COLO668 (cell line): ENCODE results near the gene SUMF1.
"Not testable (repeated sequence)": the region's sequence is repeated elsewhere in the genome, so short reads cannot be mapped to it uniquely, and the experiment has no call there.

Experiments
- DNase-seq: peaks from one replicate; lab custom pipeline; 2025; ENCODE audit not compliant: unreplicated experiment; lab: John Stamatoyannopoulos, UW

The SUMF1 gene

GRCh38 chr3:4340411-4341335, 126.4 kb downstream of the SUMF1 start:
- DNase-seq, result no peak

DNA sequence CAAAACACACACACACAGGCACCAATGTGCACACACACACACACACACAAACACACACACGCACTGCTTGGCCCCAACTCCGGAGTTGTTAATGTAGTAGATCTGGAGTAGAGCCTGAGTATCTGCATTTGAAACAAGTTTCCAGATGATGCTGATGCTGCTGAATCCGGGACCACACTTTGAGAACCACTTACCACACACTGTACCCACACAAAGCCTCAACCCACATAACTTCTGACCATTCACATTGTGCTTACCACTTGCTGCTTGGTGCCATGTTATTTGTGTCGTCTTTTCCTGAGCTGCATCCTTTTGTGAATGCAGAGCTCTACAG, 127.0 kb downstream of the SUMF1 start:
- DNase-seq, result no peak

- no peak for DNase-seq
These were observed 128.3 kb downstream of the SUMF1 start for GRCh38 chr3:4338751-4339150.

DNA sequence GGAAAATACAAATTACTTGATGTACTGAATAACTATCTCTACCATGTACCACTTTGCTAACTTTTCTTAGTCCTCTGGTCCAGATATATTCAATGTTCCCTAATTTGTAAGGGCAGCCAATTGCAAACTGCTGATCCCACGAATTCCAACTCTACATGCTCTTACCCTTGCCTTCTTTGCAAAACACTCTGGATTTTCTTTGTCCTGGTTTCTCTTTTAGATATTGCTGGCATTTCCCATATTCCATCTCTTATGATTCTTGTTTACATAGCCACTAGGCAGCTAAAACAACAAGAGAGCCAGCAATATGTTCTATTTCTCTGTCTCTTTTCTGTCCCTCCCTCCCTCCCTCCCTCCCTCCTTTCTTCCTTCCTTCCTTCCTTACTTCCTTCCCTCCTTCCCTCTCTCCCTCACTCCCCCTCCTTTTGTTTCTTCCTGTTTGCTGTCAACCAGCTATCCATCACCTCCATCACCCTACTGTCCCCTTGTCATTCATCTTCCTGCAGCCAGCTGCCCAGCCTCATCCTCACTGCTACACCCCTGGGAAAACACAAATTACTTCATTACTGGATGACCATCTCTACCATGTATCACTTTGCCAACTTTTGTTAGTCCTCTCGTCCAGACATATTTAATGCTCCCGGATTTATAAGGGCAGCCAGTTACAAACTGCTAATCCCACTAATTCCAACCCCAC, 130.1 kb downstream of the SUMF1 start:
- no peak for DNase-seq

- no peak for DNase-seq
These were observed 131.1 kb downstream of the SUMF1 start for GRCh38 chr3:4335840-4336562.

GRCh38 chr3:4334548-4334947, 132.5 kb downstream of the SUMF1 start:
- DNase-seq, result no peak

DNA sequence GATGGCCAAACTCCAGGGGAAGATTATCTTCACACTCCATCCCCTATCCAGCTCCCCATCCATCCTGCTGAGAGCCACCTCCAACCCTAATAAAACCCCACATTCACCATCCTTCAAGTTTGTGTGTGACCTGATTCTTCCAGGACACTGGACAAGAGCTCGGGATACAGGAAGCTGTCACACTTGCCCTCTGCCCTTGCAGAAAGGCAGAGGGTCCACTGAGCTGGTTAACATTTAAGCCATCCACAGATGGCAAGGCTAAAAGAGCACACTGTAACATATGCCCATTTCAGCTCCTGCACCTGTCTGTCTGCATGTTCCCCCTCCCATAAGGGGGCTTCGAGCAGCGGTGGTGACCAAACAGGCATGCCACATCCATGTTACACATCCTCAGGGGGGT, 134.1 kb downstream of the SUMF1 start:
- no peak for DNase-seq

DNA sequence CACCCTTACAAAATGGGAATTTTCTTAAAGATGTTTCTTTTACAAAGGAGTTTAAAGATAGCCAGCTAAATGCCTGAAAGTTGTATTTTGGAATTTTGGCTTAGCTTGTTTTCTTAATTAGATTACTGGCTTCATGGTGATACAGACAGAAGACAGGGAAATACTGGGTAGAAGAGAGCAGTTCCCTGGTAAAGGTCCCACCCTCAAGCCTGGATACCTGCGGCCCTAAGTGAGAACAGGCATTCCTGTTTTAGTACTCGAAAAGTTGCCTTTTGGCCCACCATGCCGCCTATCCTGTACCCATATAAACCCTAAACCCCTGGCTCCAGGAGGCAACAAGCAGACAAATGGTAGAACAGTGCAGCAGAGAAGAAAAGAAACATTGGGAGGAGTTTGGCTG, 134.5 kb downstream of the SUMF1 start:
- no peak for DNase-seq

GRCh38 chr3:4332111-4332510, 135.0 kb downstream of the SUMF1 start:
- no peak for DNase-seq

DNA sequence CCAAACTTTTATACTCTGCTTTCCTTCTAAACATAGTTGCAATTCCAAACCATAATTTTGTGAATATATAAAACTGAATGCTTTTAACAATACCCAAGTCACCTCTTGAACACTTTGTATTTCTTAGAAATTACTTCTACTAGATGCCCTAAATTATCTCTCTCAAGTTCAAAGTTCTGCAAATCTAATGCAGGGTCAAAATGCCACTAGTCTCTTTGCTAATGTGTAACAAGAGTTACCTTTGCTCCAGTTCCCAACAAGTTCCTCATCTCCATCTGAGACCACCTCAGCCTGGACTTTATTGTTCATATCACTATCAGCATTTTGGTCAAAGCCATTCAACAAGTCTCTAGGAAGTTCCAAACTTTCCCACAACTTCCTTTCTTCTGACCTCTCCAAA, 137.3 kb downstream of the SUMF1 start:
- DNase-seq, result not testable (repeated sequence)

DNA sequence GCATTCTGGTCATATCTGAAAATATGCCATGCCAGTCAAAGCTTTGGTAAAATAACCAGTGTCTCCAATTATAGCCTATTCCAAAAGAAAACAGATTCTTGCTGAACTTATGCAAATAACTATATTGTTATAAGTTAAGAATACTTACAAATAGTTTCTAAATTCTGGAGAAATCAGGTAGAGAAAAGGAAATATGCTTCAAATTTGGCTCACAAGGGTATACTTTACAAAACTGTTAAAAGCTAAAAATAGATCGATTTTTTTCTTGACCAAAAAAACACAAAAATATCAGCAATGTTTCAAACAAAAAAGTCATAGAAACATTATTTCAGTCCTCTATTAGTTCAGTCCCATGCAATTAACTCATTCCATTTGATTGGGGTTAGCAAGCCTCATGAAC, 140.2 kb downstream of the SUMF1 start:
- no peak for DNase-seq

DNA sequence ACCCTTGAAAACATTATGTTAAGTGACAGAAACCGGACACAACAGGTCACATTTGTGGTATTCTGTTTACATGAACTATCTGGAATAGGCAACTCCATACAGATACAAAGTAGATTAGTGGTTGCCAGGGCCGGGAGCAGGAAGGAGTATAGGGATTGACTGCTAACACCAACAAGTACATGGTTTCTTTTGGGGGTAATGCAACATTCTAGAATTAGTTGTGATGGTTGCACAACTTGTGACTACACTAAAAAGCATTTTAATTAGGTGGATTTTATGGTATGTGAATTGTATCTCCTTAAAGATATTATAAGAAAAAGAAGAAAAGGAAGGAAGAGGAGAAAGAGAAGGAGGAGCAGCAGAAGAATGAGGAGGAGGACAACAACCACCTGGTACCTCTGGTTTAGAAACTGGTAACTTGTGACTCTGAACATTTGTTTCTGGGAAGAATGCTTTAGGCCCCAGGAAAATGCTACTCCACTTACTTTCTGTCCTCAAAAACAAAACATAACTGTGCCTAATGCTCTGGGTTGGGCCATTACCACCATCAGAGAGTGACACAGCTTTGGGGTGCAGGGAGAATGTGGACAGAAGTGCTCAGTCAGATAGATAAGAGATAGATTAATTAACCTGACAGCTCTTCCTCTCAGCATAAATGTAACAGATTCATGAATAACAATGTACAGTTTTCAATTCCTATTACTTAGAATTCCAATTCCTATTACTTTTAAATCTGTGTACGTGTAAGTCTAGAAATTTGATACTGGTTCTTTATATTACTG, 143.6 kb downstream of the SUMF1 start:
- DNase-seq, result no peak

DNA sequence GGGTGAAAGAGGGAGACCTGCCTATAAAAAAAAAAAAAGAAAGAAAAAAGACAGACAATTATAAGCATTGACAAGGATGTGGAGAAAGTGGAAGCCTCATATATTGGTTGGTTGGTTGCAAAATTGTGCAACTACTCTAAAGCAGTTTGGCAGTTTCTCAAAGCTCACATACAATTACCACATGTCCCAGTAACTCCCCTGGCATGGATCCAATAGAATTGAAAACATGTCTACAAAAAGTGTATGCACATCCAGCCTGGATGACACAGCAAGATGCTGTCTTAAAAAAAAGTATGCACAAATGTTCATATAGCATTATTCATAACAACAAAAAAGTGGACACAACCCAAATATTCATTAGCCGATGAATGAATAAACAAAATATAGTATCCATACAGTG, 144.4 kb downstream of the SUMF1 start:
- DNase-seq, result no peak

DNA sequence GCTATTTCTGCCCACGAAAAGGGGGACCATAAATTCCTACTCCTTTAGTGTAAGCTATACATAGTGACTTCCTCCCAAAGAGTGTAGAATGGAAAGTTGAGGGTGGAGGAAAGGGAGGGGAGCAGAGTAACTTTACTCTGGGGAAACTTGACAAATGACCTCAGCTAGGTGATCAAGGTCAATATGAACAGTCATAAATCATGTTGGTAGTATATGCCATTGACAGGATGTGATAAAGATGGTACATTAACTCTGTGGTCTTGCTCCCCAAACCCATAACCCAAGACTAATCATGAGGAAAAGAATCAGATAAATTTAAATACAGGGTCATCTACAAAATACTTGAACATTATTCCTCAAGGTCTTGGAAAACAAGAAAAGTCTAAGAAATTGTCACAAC, 145.3 kb downstream of the SUMF1 start:
- DNase-seq, result no peak

DNA sequence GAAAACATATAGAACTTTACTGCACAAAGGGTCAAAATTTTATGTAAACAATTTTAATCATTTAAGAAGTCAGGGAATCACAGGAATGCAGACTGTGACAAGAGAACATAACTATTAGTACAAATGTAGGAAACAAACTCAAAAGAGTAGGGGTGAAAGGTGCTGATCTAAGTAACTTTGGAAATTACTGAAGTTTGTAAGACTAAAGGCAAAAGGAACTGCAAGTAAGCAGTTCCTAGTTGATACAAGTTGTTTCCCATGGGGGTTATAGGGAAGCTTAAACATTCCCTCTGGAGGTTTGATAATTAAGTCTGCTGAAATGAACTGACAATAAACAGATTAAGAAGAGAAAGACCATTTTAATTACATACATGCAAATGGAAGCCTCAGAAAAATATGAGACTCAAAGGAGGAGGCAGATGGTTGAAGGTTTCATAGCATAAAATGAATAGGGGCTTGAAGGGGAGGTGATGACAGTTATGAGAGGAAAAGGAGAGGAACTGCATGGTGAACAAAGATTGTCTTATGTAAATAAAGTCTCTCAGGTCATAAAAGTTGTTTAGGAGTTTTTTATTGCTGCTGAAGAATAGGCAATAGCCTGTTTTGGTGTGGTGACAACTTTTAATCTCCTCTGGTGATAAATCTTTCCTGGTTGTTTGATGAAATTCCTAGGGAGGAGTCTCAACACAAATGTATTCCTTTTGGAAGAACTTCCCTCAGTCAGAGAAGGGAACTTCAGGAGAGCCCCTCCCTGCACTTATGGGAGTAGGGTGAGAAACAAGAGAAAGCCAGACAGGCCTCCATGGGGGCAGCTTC, 146.8 kb downstream of the SUMF1 start:
- no peak for DNase-seq

- DNase-seq, result no peak
These were observed 152.4 kb downstream of the SUMF1 start for GRCh38 chr3:4314688-4315087.

- DNase-seq, result no peak
These were observed 153.3 kb downstream of the SUMF1 start for GRCh38 chr3:4313606-4314293.

GRCh38 chr3:4311496-4311895, 155.6 kb downstream of the SUMF1 start:
- DNase-seq, result no peak
